GM19324 (cell line): ENCODE results near the gene TTC16.

Experiments used
- ATAC-seq: cut with Tn5 transposase; IDR thresholded peaks from one replicate; pipeline ENCODE4 v1.9.1; 2021; ENCODE audit warnings: mild to moderate bottlenecking, moderate library complexity; ENCODE audit not compliant: unreplicated experiment, low FRiP score

Gene TTC16

DNA sequence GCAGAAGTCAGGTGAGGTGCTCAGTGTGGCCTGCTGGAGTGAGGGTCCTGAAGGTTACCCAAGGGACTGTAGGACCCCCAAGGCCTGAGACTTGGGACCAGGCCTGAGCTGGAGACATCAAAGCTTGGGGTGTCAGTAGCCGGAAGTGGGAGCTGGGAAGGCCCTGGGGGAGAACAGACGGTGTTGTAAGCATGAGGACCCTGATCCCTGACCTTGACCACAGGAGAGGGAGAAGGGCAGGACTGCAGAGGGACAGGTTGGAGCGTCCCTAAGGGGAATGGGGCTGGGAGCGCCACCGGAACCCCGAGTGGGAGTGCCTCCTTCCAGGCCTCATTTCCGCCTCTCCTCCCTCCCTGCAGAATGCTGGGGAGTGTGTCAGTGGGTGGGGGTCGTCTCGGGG, 533 bp downstream of the TTC16 start:
- ATAC-seq: no peak

DNA sequence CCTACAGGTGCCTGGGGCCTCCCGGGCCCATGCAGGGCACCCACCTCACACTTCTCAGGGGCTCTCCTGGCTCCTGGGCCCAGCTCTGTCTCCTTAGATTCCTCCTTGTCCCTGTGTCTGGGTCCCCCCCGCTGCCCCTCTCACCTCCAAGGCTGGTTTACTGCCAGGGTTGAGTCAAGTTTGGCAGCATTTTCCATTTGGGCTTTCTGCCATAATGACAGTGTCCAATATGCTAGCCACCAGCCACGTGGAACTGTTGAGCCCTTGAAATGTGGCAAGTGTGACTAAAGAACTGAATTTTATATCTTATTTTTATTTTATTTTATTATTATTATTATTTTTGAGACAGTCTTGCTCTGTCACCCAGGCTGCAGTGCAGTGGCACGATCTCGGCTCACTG, 1.9 kb downstream of the TTC16 start:
- ATAC-seq: no peak

DNA sequence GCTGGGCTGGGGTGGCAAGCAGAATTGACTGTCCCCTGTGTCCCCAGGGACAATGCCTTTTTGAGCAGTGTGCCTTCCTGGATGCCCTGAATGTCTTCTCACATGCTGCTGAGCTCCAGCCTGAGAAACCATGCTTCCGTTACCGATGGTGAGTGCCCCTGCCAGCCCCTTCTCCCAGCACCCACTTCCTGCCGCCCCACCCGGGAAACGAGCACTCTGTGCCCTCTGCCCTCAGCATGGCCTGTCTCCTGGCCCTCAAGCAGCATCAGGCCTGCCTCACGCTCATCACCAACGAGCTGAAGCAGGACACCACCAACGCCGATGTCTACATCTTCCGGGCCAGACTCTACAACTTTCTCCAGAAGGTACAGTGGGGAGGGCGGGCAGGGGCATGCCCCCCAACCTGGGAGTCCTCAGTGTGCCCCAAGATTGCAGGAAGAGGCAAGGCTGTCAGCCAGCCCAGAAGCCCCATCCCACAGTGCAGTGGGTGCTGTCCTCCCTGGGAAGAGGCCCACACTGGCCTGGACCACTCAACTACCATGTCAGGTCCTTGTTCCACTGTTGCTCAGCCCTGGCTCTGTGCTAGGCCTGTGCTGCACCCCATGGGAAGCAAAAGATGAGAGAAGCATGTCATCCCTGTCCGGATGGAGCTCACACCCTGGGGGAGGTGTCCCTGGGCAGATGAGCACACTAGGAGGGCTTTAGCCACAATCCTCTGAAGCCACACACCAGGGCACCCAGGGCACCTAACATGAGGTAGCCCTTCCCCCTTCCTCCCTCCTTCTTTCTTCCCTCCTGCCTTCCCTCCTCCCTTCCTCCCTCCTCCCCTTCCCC, 4.4 kb downstream of the TTC16 start:
- ATAC-seq: no peak

DNA sequence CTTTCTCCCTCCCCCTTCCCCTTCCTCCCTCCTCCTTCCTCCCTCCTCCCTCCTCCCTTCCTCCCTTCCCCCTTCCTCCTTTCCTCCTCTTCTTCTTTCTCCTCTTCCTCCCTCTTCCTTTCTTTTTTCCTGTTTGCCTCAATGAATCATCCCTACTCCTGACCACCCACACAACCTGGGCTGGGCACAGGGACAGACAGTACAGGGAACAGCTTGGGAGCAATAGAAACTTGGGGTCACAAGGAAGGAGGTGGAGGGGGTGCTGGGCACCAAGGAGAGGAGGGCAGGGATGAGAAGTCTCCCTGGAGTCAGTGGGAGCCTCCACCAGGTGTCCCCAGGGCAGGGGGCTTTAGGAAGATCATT, 5.0 kb downstream of the TTC16 start:
- no peak for ATAC-seq

DNA sequence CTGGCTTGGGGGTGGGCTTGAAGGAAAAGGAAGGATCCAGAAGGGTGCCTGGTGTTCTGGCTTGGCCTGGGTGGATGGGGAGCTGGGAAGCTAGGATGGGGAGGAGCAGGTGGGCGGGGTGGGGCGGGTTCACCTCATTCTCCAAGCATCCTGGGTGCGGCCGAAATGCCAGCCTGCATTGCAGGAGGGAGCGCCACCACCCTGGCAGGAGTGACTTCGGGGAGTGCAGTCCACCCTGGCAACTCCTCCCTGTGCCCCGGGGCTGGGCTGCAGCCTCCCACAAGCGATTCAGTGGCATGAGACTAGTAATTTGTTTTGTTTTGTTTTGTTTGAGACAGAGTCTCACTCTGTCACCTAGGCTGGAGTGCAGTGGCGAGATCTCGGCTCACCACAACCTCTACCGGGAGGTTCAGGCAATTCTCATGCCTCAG, 5.5 kb downstream of the TTC16 start:
- no peak for ATAC-seq

DNA sequence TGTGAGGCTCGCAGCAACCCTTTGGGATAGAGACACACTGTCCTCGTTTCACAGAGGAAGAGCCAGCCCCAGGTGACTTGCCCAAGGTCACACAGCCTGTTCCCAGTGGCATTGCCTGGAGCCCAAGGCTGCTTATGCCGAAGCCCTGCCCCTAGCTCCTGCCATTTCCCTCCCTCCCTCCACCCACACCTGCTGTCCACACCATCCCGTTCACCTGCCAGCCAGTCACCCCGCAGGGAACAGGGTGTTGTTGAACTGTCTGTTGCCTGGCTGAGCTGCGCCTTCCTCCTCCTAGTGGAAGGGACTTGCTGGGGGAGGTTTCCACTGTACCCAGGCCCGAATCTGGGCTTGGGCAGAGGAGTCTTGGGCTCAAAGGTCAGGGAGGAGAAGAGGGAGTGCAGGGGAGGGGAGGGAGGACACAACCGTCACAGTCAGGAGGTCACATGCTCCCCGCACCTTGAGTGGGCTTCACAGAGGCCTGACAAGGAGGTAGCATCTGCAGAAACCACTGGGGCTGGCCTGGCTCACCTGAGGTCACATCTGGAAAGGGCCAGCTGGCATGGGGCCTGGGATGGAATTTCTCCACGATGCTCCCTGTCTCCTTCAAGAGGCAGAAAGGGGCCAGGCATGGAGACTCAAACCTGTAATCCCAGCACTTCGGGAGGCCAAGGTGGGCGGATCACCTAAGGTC, 6.3 kb downstream of the TTC16 start:
- no peak for ATAC-seq

DNA sequence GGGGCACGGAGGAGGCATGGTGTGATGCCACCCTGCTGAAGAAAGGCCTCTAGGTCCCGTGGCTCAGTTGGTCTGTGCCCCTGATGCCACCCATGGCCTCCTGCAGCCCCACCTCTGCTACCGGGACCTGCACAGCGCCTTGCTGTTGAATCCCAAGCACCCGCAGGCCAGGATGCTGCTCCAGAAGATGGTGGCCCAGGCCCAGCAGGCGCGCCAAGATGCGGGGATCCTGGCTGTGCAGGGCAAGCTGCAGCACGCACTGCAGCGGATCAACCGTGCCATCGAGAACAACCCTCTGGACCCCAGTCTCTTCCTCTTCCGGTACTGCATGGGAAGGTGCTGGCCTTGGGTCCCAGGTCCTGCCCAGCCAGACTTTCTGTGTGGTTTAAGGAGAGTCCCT, 7.1 kb downstream of the TTC16 start:
- no peak for ATAC-seq

DNA sequence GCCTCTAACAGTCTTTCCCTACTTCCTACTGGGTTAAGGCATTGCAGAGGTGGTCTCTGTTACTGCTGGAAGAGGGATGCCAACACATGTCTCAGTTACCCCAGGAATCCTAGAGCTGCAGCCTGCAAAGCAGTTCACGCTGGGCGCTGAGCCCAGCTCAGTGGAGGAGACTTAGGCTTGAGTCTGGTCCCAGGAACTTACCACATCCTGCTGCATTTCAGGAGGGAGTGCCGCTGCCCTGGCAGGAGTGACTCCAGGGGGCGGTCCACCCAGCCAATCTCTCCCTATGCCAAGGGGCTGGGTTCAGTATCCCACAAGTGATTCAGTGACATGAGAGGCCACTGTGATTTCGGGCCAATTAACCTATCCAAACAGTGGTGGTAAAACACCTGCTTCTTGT, 7.6 kb downstream of the TTC16 start:
- ATAC-seq: no peak

DNA sequence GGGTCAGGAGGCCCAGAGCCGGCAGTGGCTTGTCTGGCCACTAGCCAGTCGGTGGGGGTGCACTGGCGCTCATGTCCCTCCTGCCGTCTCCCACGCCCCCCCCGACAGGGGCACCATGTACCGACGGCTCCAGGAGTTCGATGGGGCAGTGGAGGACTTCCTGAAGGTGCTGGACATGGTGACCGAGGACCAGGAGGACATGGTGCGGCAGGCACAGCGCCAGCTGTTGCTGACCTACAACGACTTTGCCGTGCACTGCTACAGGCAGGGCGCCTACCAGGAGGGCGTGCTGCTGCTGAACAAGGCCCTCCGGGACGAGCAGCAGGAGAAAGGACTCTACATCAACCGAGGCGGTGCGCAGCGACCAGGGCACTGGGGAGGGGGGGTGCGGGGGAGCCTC, 8.1 kb downstream of the TTC16 start:
- ATAC-seq: no peak

DNA sequence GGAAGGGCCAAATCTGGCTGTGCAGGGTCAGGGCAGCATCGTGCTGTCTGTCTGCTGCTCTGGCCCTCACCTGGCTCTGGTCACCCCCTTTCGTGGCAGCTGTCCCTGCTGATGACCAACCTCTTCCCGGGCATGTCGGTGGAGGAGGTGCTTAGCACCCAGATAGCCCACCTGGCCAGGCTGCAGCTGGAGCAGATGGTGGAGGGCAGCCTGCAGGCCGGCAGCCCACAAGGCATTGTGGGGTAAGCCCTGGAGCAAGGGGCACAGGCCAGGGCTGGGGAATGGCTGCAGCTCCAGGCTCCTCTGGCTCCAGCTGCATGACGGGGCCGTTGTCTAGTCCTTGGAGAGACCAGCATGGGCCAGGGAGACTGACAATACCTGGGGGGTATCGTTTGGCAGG, 11.0 kb downstream of the TTC16 start:
- ATAC-seq: no peak

DNA sequence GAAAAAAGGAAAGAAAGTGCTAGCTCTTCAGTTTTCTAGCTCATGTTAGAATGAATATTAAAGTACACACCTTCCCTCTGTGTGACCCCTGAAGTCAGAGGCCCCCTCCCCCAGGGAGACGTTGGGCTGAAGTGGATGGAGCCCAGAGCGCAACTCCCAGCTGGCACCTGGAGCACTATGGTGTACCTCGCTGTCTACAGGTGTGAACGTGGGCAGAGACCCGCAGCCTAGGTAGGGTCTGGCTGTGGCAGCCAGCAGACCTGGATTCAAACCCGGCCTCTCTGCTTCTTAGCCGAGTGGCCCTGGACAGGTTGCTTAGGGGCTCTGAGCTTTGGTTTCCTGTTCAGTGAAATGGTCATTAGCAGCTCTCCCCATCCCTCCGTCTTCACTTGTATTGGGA, 12.9 kb downstream of the TTC16 start:
- no peak for ATAC-seq

DNA sequence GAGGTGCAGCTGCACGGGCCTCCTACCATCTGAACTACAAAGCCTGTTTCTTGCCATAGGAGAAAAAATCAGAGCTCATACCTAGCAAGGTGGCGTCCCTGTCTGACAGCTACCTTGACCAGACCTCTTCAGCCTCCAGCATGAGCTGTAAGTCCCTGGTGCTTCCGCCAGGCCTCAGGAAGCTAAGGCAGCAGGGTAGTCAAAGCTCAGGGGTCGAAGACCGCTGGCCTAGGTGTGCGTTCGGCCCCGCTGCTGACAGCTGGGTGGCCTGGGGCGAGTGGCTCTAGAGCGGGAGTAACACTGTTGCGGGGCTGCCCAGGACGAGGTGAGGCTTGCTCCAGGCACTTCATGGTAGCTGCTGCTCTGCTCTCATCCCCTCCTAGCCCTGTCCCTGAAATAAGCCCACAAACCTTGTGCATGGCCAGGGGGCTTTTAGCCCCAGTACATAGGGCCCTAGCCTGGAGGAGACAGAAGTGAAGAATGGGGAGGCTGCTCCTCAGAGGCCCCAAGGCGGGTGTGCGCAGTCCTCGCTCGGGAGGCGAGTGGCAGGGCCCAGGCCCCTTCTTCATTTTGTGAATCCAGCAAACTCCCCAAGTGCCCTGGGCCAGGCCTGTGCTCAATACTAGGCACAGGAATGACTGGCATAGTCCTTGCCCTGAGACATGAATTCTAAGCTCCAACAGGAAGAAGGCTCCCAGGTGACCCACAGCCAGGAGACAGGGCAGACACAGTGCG, 13.8 kb downstream of the TTC16 start:
- no peak for ATAC-seq

DNA sequence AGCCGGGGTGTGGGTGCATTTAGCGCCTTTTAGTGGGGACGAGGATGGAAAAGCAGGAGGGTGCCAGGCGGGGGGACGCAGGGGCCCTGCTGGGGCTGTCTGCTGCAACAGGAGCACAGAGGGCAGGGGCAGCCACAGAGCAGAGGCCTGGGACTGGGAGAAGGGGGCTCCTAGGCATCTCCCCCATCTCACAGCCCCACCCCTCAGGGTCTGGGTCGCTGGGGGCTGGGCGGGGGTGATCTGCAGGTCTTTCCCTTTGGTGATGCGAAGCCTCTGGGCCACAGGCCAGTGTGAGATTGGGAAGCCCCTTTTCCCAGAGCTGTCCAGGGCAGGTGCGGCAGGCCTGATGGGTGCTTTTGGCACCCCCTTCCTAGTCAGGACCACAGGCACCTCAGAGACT, 14.4 kb downstream of the TTC16 start:
- ATAC-seq: no peak

DNA sequence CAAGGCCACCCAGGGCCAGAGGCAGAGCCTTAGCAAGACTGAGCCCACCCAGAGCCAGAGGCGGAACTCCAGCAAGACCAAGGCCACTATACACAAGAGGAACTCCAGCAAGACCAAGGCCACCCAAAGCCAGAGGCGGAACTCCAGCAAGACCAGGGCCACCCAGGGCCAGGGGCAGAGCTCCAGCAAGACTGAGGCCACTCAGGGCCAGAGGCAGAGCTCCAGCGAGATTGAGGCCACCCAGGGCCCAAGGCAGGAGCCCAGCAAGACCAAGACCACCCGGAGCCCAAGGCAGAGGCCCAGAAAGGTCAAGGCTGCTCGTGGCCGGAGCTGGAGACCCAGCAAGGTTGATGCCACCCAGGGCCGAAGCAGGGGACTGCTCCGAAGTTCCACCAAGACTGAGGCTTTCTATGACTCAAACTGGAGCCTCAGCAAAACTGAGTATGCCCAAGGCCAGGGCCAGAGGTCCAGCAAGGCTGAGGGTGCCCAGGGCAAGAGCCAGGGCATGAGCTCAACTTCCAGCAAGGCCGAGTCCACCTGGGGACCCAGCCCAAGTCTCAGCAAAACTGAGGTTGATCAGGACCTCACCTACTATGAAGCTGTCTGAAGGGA, 15.0 kb downstream of the TTC16 start:
- ATAC-seq: no peak

DNA sequence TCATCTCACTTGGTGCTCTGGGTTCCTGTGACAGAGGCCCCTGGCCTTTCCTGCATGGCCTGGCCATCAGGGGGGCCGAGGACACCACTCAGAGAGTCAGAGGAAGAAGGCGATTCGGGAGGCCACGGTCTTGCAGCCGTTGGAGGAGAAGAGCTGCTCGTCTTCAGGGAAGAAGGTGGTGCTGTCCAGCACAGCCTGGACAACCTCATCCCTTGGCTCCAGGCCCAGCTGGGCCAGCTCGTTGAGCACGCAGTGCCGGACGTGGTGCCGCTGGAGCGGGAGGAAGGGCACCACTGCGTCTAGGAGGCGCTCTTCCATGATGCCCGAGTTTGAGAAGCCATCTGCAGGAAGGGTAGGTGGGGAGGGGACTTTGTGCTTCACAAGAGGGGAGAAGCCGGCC, 16.1 kb downstream of the TTC16 start:
- no peak for ATAC-seq

DNA sequence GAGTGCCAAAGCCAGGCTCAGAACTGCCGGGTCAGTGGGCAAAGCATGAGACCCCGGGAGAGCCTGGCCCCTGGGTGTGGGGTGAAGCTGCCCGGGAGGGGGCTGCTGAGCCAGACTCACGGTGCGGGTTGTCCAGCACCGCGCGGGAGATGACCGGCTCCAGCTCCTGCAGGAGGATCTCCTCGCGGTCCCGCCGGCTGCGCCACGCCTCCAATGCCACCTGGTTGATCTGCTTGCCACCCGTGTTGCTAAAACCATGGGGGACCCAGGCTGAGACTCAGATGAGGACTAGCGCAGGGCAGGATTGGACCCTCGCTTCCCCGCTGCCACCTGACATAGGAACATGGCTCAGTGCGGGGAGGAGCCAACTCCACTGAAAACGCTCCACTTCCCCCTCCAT, 16.6 kb downstream of the TTC16 start:
- no peak for ATAC-seq

DNA sequence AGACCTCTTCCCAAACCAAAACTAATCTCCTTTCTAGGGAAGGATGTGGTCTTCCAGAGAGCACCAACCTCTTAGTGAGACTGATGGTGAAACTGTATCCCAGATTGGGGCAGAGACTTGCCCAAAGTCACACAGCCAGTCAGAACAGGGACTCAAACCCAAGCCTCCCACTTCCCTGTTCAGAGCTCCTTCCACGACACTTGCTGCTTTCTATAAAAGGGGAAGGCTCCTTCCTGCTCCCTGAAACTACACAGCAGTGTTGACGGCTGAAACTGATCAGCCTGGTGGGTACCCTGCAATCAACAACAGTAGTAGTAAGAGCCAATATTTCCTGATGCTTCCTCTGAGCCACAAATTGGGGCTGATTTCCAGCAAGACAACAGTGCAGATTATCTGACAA, 17.7 kb downstream of the TTC16 start:
- ATAC-seq: no peak

DNA sequence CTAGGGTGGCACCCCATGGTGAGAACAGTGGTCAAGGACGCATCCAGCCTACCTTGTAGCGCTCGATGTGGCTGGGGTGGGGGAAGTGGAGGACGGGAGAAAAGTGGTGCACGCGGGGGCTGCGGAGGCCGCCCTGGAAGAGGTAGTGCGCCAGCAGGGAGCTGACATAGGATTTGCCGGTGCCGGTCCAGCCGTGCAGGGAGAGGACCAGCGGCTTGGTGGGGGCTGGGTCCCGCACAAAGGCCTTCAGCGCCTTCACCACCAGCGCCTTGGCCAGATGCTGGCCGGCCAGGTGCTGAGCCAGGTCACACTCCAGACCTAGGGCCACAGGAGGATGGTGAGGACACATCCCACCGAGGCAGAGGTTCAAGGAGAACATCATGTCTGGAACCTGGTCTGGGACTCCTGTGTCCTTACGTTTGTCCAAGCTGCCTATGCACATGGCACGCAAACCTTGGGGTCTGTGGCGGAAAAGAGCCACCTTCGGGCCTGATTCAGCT, 18.4 kb downstream of the TTC16 start:
- no peak for ATAC-seq

DNA sequence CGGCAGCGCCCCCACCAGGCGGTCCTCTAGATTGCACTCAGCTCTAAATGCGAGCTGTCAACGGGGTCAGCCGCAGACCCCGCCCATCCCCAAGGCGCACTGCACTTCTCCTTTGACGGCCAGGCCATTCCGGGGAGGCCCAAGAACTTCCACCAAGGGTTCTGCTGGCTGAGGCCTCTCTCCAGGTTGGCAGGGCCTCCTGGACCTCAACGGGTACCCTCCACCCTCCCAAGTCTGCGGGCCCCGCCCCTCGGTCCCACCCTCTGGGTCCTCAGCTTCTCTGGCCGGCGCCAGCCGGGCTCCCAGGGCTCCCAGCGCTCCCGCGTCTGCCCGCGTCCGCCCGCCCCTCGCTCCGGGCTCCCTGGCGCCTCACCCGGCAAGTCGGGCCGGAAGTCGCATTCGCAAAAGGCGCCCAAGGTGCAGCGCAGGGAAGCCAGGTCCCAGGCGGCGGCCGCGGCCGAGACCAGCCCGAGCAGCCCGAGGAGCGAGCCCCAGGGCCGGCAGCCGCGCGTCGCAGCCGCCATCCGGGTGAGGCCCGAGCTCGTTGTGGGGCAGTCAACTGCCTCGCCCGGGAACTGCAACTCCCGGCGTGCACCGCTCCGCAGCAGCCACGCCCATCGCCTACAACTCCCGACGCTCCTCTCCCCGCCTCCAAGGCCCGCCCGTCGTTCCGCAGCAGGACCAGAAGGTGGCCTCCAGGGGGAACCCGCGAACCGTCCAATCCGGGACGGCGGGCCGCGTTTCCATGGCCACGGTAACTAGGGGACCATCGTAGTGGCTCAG, 19.1 kb downstream of the TTC16 start, which contains the start of gene TOR2A:
TSS of gene TOR2A (minus strand) at position 548 of the 783 bp plus-strand sequence. CDS start at position 524, 24 bp downstream.
- ATAC-seq: peak; percentile 89
